ENCODE data around the gene DFFB. TPM values are rescaled to one million over a fixed set of nuclear protein-coding genes. Genes with fewer than 3 reads are reported as not detected.

DFFB gene
- polyA plus RNA-seq, 1 donor from 2014 or later: 20.2 TPM

- H3K9ac ChIP-seq (ENCODE audit: low read length): no peak overlapping the region
- no peaks in the 10 kb centered on the region for H3K9me3 ChIP-seq (ENCODE audit: low read length)
- no peak overlapping the region for H2AFZ ChIP-seq (ENCODE audit: low read depth, low read length)
- H3K9me2 ChIP-seq (ENCODE audit: insufficient read depth, low read length): no peaks in the 10 kb centered on the region
- H3K4me2 ChIP-seq (ENCODE audit: low read length): no peak overlapping the region
- TF ChIP-seq POLR2AphosphoS5 (IDR thresholded peaks at IDR 0.05) (no peak), TAF1 (IDR thresholded peaks at IDR 0.05; ENCODE audit: low read depth) (no peak), EP300 (conservative IDR thresholded peaks at IDR 0.05; ENCODE audit: poor library complexity, severe bottlenecking) (no peak)
- no peaks in the 10 kb centered on the region for H4K20me1 ChIP-seq (ENCODE audit: insufficient read depth)
- no peaks in the 10 kb centered on the region for H3F3A ChIP-seq (ENCODE audit: insufficient read depth, low read length, poor library complexity, severe bottlenecking)
- peaks cover 26% of the 10 kb centered on the region for H3K79me2 ChIP-seq (replicated peaks; ENCODE audit: insufficient read depth, low read length)
- no peaks in the 10 kb centered on the region for H3K36me3 ChIP-seq (ENCODE audit: insufficient read depth, low read length)
- H3K27me3 ChIP-seq (ENCODE audit: insufficient read depth, low read depth, low read length): no peaks in the 10 kb centered on the region
- no peak overlapping the region for H3K4me3 ChIP-seq (ENCODE audit: low read length)
- H3K27ac ChIP-seq (ENCODE audit: low read length): no peak overlapping the region
Measured at GRCh38 chr1:3902111-3902511, 44.8 kb downstream of the DFFB start.

- Histone ChIP-seq H3K27ac (ENCODE audit: low read length) (no peak overlapping the region), H3K4me3 (ENCODE audit: low read length) (no peak overlapping the region), H3K4me2 (ENCODE audit: low read length) (no peak overlapping the region), H3K9me3 (ENCODE audit: low read length) (no peaks in the 10 kb centered on the region), H3F3A (ENCODE audit: insufficient read depth, low read length, poor library complexity, severe bottlenecking) (no peaks in the 10 kb centered on the region), H2AFZ (ENCODE audit: low read depth, low read length) (no peak overlapping the region), H3K9me2 (ENCODE audit: insufficient read depth, low read length) (no peaks in the 10 kb centered on the region), H3K36me3 (ENCODE audit: insufficient read depth, low read length) (no peaks in the 10 kb centered on the region), H3K79me2 (replicated peaks; ENCODE audit: insufficient read depth, low read length) (peaks cover 22% of the 10 kb centered on the region), H4K20me1 (ENCODE audit: insufficient read depth) (no peaks in the 10 kb centered on the region), H3K27me3 (ENCODE audit: insufficient read depth, low read depth, low read length) (no peaks in the 10 kb centered on the region), H3K9ac (ENCODE audit: low read length) (no peak overlapping the region)
- TF ChIP-seq CTCF (IDR thresholded peaks at IDR 0.05; ENCODE audit: poor library complexity, severe bottlenecking): no peak
- TF ChIP-seq MXI1 (conservative IDR thresholded peaks at IDR 0.05; ENCODE audit: poor library complexity, severe bottlenecking): no peak
- TF ChIP-seq POLR2AphosphoS5 (IDR thresholded peaks at IDR 0.05): no peak
- no peak for TF ChIP-seq RAD21 (conservative IDR thresholded peaks at IDR 0.05)
- no peak for TF ChIP-seq SMC3 (conservative IDR thresholded peaks at IDR 0.05; ENCODE audit: poor library complexity)
- no peak for TF ChIP-seq TAF1 (IDR thresholded peaks at IDR 0.05; ENCODE audit: low read depth)
- no peak for TF ChIP-seq EP300 (conservative IDR thresholded peaks at IDR 0.05; ENCODE audit: poor library complexity, severe bottlenecking)
- TF ChIP-seq REST (IDR thresholded peaks at IDR 0.05; ENCODE audit: borderline replicate concordance): no peak
- no peak for TF ChIP-seq EZH2 (IDR thresholded peaks at IDR 0.05; ENCODE audit: borderline replicate concordance, insufficient read depth, low read length, poor library complexity, severe bottlenecking)
Measured at GRCh38 chr1:3902571-3903091, 45.4 kb downstream of the DFFB start.

Measured in neural cell (in vitro differentiated cells).